Measurements from ENCODE around the gene PFKL.

PFKL gene

DNA sequence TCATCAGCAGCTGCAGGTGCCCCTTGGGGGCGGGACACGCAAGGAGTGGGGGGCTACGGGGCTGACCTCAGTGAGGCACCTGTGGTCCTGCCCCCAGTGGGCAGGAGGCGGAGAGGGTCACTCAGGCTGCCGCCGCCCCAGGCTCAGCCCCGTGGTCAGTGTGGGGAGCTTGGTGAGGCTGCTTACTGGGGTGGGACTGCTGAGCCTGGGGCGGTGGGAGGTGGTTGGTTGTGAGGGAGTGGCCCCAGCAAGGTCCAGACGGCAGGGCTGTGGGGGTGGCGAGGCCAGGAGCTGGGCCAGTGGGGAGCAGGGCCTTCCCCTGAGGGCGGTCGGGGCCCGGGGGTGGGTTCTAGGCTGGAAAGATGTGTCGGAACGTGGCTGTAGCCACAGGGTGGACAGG is 14.3 kb downstream of the PFKL start:
- no peak for DNase-seq (ENCODE audit: low spot score)

DNA sequence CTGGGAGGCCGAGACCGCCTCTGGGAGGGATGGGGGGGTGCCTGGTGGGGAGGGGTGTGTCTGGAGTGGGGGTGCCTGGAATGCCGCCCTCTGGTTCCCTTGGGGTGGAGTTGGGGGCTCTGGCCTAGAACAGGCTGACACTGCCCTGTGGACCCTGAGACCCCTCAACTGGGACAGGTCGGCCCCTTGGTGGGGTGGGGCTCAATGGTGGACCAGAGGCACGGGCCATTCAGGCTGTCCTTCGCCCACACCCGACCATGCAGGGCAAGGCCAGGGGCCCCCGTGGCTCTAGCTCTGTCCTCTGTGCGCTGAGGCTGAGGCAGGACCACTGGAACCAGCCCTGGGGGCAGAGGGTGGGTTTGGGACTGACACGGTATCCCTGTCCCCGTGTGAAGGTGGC is 14.7 kb downstream of the PFKL start:
- DNase-seq (ENCODE audit: low spot score) = no peak

DNA sequence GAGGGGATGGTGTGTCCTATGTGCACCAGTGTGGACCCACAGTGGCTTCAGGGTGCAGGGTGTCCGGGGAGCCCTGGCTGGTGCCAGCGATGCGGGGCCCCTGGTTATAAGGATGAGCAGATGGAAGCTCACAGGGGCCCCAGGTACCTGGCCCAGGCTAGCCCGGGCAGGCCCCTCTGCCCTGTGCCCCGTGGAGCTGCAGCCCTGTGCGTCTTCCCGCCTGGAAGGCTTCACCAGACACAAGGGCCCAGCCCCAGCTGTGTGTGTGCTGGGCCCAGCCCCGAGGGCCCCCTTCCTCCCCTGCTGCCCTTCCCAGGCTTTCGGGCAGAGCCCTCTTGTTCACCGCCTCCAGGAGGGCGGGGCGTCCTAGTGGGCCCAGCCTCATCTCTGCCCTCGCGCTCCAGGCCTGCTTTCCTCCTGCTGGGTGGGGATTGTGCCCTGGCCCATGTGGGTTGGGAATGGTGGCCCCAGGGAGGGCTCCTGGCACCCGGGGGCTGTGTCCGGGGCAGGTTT is 15.9 kb downstream of the PFKL start:
- DNase-seq (ENCODE audit: low spot score) = no peak

DNA sequence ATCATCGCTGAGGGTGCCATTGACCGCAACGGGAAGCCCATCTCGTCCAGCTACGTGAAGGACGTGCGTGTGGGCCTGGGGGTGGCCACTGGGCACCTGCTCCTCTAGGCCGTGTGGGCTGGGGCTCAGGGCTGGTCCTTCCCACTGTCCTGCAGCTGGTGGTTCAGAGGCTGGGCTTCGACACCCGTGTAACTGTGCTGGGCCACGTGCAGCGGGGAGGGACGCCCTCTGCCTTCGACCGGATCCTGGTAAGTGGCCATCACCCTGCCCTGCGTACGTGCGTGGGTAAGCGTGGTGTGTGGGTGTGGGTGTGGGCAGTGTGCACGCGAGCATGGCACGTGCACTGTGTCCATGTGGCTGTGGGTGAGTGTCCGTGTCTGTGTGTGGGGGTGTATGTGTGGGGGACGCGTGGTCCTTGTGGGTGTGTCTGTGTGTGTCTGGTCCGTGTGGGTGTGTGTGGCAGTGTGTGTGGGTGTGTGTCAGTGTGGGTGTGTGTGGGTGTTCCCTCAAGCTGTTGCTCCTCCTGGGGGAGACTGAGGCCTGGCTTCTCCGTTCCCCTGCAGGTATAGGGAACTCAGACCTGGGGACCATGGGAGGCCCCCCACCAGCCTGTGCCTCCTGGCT is 16.5 kb downstream of the PFKL start:
- no peak for DNase-seq (ENCODE audit: low spot score)

DNA sequence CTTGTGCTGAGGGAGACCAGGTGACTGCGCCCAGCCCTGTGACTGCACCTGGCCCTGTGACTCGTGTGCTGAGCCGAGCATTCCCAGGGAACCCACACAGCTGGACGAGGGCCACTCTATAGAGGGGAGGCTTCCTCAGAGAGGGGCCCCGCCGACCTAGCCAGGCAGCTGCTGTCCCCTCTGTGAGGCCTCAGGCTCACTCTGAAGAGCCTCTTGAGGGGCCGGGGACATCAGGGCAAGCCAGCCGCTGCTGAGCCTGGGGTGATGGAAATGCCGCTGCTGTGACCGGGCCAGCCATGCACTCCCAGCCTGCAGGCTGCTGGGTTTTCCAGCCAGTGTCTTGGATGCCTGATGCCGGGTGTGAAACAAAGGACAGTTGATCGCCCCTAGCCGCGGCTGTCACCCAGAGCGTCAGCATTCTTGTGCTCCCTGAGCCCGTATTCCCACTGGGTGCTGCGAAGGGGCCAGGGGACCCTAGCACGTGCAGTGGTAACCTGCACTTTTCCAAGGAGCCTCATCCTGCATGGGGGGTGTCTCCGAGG is 17.5 kb downstream of the PFKL start:
- no peak for DNase-seq (ENCODE audit: low spot score)

DNA sequence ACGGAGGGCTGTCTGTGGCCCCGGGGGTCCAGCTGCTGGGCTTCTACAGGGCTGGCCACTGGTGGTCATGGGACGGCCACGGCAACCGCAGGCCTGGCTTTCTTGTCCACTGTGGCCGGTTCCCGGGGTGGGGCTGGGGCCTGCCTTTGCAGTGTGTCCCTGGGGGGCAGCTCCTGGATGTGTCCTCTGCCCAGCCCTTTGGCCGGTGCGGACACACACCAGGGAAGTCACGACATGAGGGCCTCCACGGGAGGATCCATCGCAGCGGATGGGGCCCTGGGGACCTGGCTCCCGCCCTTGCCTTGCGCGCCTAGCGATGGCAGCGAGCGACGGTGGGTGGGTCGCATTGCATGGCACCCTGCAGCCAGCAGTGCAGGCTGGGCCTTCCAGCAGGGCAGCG is 18.0 kb downstream of the PFKL start:
- DNase-seq (ENCODE audit: low spot score) = no peak

DNA sequence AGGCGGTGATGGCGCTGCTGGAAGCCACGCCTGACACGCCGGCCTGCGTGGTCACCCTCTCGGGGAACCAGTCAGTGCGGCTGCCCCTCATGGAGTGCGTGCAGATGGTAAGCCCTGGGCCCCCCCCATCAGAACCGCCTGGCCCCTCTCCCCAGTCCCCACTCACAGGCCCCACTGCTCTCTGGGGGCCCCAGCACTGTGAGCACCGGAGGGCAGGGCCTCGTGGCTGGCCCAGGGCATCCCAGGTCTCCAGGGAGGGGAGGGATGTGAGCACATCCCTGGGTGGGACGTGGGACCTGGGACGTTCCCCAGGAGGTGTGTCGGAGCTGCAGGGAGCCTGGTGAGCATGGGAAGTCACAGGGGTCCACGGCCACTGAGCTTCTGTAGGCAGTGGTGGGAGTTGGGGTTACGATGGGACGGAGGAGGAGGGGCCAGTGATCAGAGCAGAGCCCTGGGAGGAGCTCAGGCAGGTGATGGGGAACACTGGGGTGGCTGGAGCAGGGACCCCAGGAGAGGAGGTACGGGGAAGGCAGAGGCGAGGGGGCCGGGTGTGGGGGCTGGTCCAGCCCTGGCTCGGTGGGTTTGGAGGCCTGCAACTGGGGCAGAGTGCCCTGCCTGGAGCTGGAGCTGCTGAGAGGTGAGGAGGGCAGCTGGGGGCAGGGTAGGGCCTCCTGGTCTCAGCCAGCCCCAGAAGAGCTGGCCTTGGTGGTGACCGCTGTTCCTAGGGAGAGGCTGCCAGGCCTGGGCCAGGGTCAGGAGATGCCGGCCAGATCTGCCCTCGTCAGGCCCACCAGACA is 18.8 kb downstream of the PFKL start:
- no peak for DNase-seq (ENCODE audit: low spot score)

DNA sequence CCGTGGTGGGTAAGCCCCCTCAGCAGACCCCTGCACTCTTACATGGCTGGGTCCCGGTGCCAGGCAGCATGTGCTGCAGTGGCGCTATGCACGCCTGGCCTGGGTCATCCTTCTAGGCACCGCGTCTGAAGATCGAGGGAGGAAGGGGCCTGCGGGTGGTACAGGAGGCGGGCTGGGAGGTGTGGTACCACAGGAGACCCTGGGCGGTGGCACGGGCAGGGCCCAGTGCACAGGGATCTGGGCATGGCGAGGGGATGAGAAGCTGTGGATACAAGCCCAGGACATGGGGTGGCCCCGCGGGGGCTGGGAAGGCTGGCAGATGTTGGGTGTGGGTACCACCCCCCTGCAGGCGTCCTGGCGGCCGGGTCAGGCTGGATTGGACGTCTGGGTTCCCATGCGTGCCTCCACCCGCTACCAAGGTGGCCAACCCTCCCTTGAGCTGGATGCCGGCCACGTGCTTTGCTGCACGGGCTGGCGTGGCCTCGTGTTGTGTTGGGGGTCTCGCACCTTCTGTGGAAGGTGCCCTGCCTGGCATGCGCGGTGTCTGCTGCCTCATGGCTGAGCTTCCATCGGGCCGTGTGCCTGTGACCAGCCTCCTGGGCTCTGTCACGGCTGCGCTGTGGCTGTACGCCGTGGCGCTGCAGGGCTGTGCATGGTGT is 19.7 kb downstream of the PFKL start:
- no peak for DNase-seq (ENCODE audit: low spot score)

DNA sequence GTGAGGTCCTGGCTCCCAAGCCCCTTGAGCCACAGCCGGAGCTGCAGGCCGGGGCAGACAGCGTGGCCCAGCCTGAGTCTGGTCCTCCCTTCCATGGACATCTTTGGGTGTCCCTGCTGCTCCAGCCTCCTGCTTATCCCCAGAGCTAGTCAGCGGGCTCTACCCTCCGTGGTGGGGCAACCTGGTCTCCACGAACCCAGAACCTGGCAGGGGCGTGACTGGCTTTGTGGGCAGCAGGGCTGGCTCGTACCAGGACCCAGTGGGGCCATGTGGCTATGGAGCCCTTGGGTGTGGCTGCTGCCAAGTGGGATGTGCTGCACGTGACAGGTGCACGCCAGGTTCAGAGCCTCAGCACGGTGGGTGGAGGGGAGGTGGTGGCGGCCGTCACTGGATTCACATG is 21.0 kb downstream of the PFKL start:
- DNase-seq (ENCODE audit: low spot score) = no peak

DNA sequence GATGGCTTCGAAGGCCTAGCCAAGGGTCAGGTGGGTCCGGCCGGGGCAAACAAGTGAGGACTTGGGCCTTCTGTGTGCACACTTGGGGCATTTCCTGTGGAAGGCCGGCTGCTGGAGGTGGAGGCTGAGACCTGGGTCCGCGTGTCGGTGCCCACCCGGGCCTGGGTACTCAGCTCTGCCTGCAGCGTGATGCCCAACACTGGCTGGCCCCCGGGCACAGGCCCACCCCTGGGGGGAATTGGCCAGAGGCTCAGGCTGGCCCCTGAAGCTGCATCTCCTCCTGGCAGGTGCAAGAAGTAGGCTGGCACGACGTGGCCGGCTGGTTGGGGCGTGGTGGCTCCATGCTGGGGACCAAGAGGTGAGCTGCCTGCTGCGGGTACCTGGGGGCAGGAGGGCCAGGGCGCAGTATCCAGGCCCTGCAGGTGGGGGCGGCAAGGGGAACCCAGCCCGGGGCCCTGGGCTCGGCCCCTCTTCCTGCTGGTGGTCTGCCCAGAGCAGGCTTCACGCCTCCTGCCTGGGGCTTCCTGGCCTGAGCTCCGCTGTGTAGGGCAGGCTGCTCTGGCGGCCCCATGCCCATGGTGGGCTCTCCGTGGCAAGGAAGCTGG is 22.1 kb downstream of the PFKL start:
- no peak for DNase-seq (ENCODE audit: low spot score)

DNA sequence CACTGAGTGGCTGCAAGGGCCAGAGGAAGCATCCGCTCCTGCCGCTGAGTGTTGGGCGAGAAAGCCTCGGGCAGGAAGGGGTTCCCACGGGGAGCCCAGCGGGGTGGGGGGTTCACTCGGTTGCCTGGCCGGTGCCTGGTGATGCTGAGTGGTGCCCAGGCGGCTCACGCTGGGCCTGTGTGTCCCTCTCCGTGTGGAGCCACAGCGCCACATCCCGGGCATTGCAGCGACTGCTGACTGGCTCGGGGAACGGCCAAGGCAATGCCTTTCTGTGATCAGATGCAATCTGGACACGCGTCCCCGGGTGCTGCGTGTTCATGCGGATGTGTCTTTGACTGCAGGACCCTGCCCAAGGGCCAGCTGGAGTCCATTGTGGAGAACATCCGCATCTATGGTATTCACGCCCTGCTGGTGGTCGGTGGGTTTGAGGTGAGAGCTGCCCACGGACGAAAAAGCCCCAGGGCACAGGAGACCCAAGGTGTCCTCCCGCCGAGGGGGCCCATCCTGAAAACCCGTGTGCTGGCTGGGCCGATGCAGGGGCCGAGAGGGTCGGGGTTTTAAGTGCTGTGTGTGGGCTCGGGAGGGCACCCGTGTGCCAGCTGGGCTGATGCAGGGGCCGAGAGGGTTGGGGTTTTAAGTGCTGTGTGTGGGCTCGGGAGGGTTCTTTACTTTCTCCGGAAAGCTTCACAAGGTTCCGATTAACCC is 22.9 kb downstream of the PFKL start:
- DNase-seq (ENCODE audit: low spot score) = no peak

DNA sequence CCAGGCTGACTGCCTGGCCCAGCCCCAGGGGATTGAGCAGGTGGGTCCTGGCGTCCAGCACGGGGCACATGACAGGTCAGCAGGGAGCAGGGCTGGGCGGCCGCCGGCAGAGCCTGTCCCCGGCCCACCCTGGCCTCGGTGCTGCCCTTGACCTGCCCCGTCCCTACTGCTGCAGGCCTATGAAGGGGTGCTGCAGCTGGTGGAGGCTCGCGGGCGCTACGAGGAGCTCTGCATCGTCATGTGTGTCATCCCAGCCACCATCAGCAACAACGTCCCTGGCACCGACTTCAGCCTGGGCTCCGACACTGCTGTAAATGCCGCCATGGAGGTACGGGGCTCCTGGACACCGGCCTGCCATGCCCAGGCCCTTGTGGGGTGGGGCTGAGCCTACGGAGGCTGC is 23.7 kb downstream of the PFKL start:
- no peak for DNase-seq (ENCODE audit: low spot score)

DNA sequence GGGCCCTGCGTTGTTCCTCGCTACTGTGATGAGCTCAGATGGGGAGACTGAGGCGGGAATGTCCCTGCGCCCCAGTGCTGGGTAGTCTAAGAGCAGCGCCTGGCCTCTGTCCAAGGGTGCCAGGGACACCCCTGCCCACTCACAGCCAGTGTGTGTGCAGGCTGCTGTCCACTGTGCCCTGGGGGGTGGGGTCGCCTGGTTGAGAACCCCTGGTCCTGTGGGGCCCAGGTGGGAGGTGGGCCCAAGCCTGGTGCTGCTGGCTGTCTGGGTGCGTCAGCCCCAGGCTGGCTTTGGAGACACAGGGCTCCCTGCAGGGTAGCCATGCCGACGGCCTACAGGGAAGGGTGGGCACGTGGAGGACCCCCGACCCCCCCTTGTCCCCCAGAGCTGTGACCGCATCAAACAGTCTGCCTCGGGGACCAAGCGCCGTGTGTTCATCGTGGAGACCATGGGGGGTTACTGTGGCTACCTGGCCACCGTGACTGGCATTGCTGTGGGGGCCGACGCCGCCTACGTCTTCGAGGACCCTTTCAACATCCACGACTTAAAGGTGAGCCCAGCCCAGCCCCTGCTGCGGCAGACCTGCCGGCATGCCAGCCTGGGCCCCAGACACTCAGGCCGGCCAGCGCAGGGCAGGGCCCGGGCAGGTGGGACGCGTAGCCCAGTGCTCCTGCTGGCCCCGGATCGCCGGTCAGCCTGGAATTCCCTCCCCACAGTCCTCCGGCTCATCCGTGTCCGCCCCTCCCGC is 24.4 kb downstream of the PFKL start:
- DNase-seq (ENCODE audit: low spot score) = no peak

DNA sequence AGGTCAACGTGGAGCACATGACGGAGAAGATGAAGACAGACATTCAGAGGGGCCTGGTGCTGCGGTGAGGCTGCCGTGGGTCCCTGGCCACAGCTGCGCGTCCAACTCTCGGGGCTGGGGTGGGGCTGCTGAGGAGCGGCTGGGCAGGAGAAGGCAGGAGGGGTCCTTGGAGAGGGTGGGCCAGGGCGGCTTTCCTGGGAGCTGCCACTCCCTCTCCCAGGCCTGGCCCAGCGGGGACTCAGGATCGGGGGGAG is 24.9 kb downstream of the PFKL start:
- DNase-seq (ENCODE audit: low spot score) = no peak

DNA sequence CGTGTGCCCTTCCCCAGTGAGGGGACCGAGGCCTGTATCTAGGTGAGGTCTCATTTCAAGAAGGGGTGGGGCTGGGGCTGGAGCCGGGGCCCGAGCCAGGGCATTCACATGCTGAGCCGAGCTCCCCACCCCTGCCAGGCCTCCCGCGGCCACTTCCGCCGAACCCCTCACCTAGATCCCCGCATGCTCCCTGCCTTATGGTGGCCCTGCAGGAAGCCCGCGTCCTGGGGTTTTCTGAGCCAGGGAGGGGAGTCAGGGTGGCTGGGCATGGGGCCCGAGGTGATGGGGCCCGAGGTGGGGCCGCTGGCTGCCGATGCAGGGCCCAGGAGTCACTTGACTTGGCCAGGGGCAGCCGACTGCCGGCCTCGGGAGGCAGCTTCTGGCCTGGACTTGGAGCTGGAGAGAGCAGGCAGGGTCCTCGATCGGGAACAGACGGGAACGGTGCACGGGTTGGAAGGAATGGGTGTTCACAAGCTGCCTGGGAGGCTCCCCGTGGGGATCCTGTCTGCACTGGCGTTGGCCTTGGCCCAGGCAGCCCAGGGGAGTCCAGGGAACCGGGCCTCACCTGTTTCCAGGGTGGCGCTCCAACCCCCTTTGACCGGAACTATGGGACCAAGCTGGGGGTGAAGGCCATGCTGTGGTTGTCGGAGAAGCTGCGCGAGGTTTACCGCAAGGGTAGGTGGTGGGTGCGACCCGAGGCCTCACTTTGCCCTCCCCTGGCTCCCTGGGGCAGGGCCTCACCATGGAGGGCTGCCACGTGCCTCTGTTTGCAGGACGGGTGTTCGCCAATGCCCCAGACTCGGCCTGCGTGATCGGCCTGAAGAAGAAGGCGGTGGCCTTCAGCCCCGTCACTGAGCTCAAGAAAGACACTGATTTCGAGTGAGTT is 25.8 kb downstream of the PFKL start:
- no peak for DNase-seq (ENCODE audit: low spot score)

DNA sequence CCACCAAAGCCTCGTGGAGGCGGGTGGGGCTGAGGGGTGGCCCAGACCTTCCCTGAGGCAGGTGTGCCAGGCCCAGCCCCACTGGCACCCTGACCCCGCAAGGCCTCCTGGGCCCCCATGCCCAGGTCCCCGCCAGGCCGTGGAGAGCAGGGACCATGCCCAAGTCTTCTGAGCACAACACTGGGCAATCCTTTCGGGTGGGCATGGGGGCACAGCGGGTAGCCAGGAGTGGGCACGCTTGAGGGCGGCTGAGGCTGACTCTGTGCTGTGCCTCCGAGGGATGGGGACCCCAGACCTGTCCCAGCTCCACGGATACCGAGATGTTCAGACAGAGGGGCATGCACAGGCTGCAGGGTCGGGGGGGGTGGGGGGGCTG is 26.4 kb downstream of the PFKL start:
- DNase-seq (ENCODE audit: low spot score) = no peak

DNA sequence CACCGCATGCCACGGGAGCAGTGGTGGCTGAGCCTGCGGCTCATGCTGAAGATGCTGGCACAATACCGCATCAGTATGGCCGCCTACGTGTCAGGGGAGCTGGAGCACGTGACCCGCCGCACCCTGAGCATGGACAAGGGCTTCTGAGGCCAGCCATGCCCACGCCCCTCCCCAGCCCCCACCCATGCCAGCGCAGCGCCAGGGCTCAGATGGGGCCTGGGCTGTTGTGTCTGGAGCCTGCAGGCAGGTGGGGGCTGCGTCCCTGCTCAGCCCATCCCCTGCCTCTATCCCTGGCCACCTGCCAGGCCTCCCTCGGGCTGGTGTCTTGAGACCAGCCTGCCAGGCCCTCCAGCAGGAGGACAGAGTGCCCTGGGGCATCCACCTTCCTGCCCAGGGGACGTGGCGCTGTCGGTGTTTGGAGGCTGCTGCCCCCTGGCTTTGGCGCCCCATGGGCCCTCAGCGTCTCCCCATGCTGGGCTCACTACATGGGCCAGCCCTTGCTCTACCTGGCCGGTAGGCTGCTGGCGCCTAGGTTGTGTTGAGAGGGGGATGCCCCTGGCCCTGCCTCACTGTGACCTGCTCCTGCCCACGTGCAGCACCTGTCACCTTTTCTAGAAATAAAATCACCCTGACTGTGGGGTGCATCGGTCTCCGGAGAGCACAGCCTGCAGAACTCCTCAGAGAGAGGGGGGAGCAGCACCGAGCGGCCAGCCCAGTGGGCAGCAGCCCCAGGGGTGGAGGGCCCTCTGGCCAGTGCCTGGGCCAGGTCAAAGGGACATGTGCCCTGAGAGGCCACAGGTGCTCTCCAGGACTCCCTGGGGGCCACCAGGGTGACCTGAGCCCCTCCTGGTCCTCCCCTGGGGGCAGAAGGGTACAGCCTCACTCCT is 27.1 kb downstream of the PFKL start:
- no peak for DNase-seq (ENCODE audit: low spot score)

DNA sequence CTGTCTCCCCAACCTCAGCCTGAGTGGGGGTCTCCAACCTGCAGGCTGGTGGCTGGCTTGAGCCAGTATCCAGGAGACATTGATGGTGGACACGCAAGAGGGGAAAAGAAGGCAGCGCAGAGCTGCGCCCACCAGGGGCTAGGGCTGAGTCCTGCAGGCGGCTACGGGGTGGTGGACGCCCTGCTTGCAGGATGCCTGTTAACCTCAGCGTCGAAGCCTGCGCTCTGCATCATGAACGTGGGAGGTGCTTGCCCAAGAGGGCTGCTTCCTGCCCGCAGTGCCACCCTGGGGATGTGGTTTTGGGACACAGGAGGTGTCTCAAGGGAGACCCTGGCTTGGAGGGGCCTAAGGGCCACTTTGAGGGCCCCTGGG is 27.7 kb downstream of the PFKL start:
- no peak for DNase-seq (ENCODE audit: low spot score)

DNA sequence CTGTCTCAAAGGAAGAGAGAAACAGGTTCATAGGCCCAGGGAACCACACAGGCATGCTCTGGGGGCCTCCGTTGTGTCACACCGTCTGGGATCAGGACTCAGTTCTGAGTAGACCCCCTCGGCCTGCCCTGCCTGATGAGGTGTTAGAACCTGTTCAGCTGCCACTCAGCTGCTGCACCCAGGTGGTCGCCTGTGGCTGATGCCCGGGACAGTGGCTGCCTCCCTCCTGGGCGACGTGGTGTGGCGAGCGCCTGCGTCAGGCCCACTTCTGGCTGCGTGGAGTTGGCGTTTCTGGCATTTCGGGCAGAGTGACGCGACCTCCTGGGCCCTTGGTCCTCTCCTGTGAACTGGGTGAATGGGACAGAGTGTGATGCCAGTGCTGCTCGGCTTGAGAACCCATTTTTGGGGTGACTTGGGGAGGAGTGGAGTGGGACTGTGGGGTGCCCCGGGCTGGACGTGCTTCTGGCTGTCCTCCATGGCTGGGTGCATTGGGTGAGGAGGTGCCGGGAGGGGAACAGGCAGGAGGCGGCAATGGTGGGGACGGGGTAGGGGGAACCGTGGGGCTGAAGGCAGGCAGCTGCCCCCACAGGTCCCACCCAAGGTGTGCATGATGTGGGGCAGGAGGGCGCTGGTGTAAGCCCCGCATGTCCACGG is 28.5 kb downstream of the PFKL start:
- DNase-seq (ENCODE audit: low spot score) = no peak
